Measurements from ENCODE around the gene PTCHD4. TPM values are rescaled to one million over a fixed set of nuclear protein-coding genes. Genes with fewer than 3 reads are reported as not detected.

The PTCHD4 gene
- total and polyA plus RNA-seq, 4 donors, result 0.07 to 0.65 TPM; not detected in 2

GRCh38 chr6:48080227-48081009, 30.6 kb downstream of the PTCHD4 start:
- 47% methylated on average over 4 of the region's 4 CpGs for WGBS
- no peak for DNase-seq (ENCODE audit: low spot score)

More at GRCh38 chr6:48080227-48081009, 30.6 kb downstream of the PTCHD4 start:
- H3K4me3 ChIP-seq (ENCODE audit: low read depth in 1 of 3, low read length in 3 of 3), result no peak overlapping the region
- no peak overlapping the region for H3K27ac ChIP-seq (ENCODE audit: low read depth in 1 of 2, low read length in 2 of 2)
- TF ChIP-seq FOXA1 (IDR thresholded peaks at IDR 0.05), result no peak
- TF ChIP-seq RXRA (IDR thresholded peaks at IDR 0.05), result no peak
- no peak for TF ChIP-seq CTCF (IDR thresholded peaks at IDR 0.05; ENCODE audit: low read depth, low read length, missing input control)
- no peak for TF ChIP-seq ZBTB33 (IDR thresholded peaks at IDR 0.05)
- no peak for TF ChIP-seq REST (IDR thresholded peaks at IDR 0.05)
- peaks cover 0 to 3% (median 0%) of the 10 kb centered on the region in 4 donors for H3K27me3 ChIP-seq (ENCODE audit: control insufficient read depth in 4 of 4, insufficient read depth in 4 of 4, low read length in 3 of 4)
- H3K36me3 ChIP-seq (ENCODE audit: control insufficient read depth in 4 of 4, insufficient read depth in 3 of 4, low read depth in 1 of 4, low read length in 3 of 4), result no peaks in the 10 kb centered on the region
- H3K9ac ChIP-seq (ENCODE audit: low read depth in 1 of 2, low read length in 2 of 2), result no peak overlapping the region
- H3K9me3 ChIP-seq (ENCODE audit: control insufficient read depth in 4 of 4, low read length in 3 of 4), result no peaks in the 10 kb centered on the region
- H3K4me1 ChIP-seq (ENCODE audit: control insufficient read depth in 4 of 4, insufficient read depth in 4 of 4, low read length in 3 of 4), result no peaks in the 10 kb centered on the region
